ENCODE results near the gene PPT2.

Gene PPT2

GRCh38 chr6:32195652-32195901 is 41.6 kb downstream of the PPT2 start:
- H2BK12ac ChIP-seq (ENCODE audit: low read length in 2 of 2): no peak overlapping the region
- H4K91ac ChIP-seq (ENCODE audit: low read length): no peak overlapping the region
- H2AK5ac ChIP-seq (ENCODE audit: low read length, severe bottlenecking): no peak overlapping the region
- H3K14ac ChIP-seq (ENCODE audit: low read length in 2 of 2): no peak overlapping the region
- H3K27me3 ChIP-seq (ENCODE audit: control insufficient read depth in 1 of 2, insufficient read depth in 1 of 2, low read length in 2 of 2): peaks cover 0 to 2% of the 10 kb centered on the region in 2 experiments
- under 1% methylated on average over 25 of the region's 25 CpGs for WGBS
- H3K9ac ChIP-seq (ENCODE audit: low read length): peak overlapping the region; percentile 99
- H2BK15ac ChIP-seq (ENCODE audit: low read depth, poor library complexity, severe bottlenecking): no peak overlapping the region
- peak; percentile 100 for DNase-seq
- no peak overlapping the region for H4K8ac ChIP-seq (ENCODE audit: low read length)
- H3K4ac ChIP-seq (ENCODE audit: low read depth in 1 of 2, low read length in 2 of 2): no peak overlapping the region
- H2BK5ac ChIP-seq (ENCODE audit: low read depth, low read length, poor library complexity, severe bottlenecking): no peak overlapping the region
- H3K9me3 ChIP-seq (ENCODE audit: control insufficient read depth, low read length): no peaks in the 10 kb centered on the region
- H3K4me3 ChIP-seq (ENCODE audit: insufficient read depth in 1 of 2, low read depth in 1 of 2, low read length in 2 of 2): peak overlapping the region; percentile 86 to 95
- H3K23ac ChIP-seq (ENCODE audit: low read length in 2 of 2): no peak overlapping the region
- H3K36me3 ChIP-seq (ENCODE audit: control insufficient read depth in 1 of 2, insufficient read depth in 2 of 2, low read depth in 1 of 2, low read length in 2 of 2): peaks cover 0 to 4% of the 10 kb centered on the region in 2 experiments
- H3K4me2 ChIP-seq (ENCODE audit: low read length, poor library complexity, severe bottlenecking): no peak overlapping the region
- H2BK120ac ChIP-seq (ENCODE audit: low read depth, low read length): no peak overlapping the region
- H3K18ac ChIP-seq (ENCODE audit: low read depth in 1 of 2, low read length in 2 of 2): no peak overlapping the region
- H3K79me1 ChIP-seq (replicated peaks; ENCODE audit: low read length, poor library complexity, severe bottlenecking): peaks cover 12% of the 10 kb centered on the region
- peaks cover 33% of the 10 kb centered on the region for H3K4me1 ChIP-seq (ENCODE audit: control insufficient read depth, insufficient read depth, low read depth, low read length)
- H3K27ac ChIP-seq (ENCODE audit: low read length, poor library complexity, severe bottlenecking): no peak overlapping the region
- H2AFZ ChIP-seq (ENCODE audit: low read depth, low read length): no peak overlapping the region

GRCh38 chr6:32195902-32196681 is 42.2 kb downstream of the PPT2 start:
- H4K8ac ChIP-seq (ENCODE audit: low read length): peak overlapping the region; percentile 94
- H3K36me3 ChIP-seq (ENCODE audit: control insufficient read depth in 1 of 2, insufficient read depth in 2 of 2, low read depth in 1 of 2, low read length in 2 of 2): peaks cover 0 to 4% of the 10 kb centered on the region in 2 experiments
- peak overlapping the region; percentile 86 to 95 for H3K4me3 ChIP-seq (ENCODE audit: insufficient read depth in 1 of 2, low read depth in 1 of 2, low read length in 2 of 2)
- peak; percentile 91 for DNase-seq
- peak overlapping the region; percentile 99 for H3K9ac ChIP-seq (ENCODE audit: low read length)
- peak overlapping the region; percentile 98 for H4K91ac ChIP-seq (ENCODE audit: low read length)
- peak overlapping the region; percentile 99 for H3K27ac ChIP-seq (ENCODE audit: low read length, poor library complexity, severe bottlenecking)
- H3K23ac ChIP-seq (ENCODE audit: low read length in 2 of 2): peak overlapping the region; percentile 86 to 92
- H2AK5ac ChIP-seq (ENCODE audit: low read length, severe bottlenecking): peak overlapping the region; percentile 63
- H3K4me1 ChIP-seq (ENCODE audit: control insufficient read depth, insufficient read depth, low read depth, low read length): peaks cover 28% of the 10 kb centered on the region
- H3K4me2 ChIP-seq (ENCODE audit: low read length, poor library complexity, severe bottlenecking): peak overlapping the region; percentile 99
- peaks cover 0 to 8% of the 10 kb centered on the region in 2 experiments for H3K27me3 ChIP-seq (ENCODE audit: control insufficient read depth in 1 of 2, insufficient read depth in 1 of 2, low read length in 2 of 2)
- peak overlapping the region; percentile 39 for H2BK15ac ChIP-seq (ENCODE audit: low read depth, poor library complexity, severe bottlenecking)
- H2BK5ac ChIP-seq (ENCODE audit: low read depth, low read length, poor library complexity, severe bottlenecking): peak overlapping the region; percentile 91
- H2AFZ ChIP-seq (ENCODE audit: low read depth, low read length): peak overlapping the region; percentile 94
- no peaks in the 10 kb centered on the region for H3K9me3 ChIP-seq (ENCODE audit: control insufficient read depth, low read length)
- peak overlapping the region; percentile 98 to 99 for H3K4ac ChIP-seq (ENCODE audit: low read depth in 1 of 2, low read length in 2 of 2)
- peak overlapping the region; percentile 68 to 97 for H3K14ac ChIP-seq (ENCODE audit: low read length in 2 of 2)
- H2BK120ac ChIP-seq (ENCODE audit: low read depth, low read length): peak overlapping the region; percentile 71
- under 1% methylated on average over 46 of the region's 58 CpGs for WGBS
- peak overlapping the region; percentile 16 to 49 for H2BK12ac ChIP-seq (ENCODE audit: low read length in 2 of 2)
- H3K79me1 ChIP-seq (replicated peaks; ENCODE audit: low read length, poor library complexity, severe bottlenecking): peaks cover 11% of the 10 kb centered on the region
- peak overlapping the region; percentile 100 for H3K18ac ChIP-seq (ENCODE audit: low read depth in 1 of 2, low read length in 2 of 2)

- Histone ChIP-seq H3K27ac (ENCODE audit: low read length, poor library complexity, severe bottlenecking) (peak overlapping the region; percentile 99), H4K8ac (ENCODE audit: low read length) (peak overlapping the region; percentile 94), H2BK15ac (ENCODE audit: low read depth, poor library complexity, severe bottlenecking) (peak overlapping the region; percentile 39), H3K27me3 (ENCODE audit: control insufficient read depth in 1 of 2, insufficient read depth in 1 of 2, low read length in 2 of 2) (peaks cover 6 to 16% of the 10 kb centered on the region in 2 experiments), H3K4me1 (ENCODE audit: control insufficient read depth, insufficient read depth, low read depth, low read length) (peaks cover 22% of the 10 kb centered on the region), H3K4me2 (ENCODE audit: low read length, poor library complexity, severe bottlenecking) (peak overlapping the region; percentile 99), H3K36me3 (ENCODE audit: control insufficient read depth in 1 of 2, insufficient read depth in 2 of 2, low read depth in 1 of 2, low read length in 2 of 2) (peaks cover 0 to under 1% of the 10 kb centered on the region in 2 experiments), H3K79me1 (replicated peaks; ENCODE audit: low read length, poor library complexity, severe bottlenecking) (peaks cover 4% of the 10 kb centered on the region), H2BK120ac (ENCODE audit: low read depth, low read length) (peak overlapping the region; percentile 11), H4K91ac (ENCODE audit: low read length) (peak overlapping the region; percentile 98), H3K23ac (ENCODE audit: low read length in 2 of 2) (no peak overlapping the region), H3K4ac (ENCODE audit: low read depth in 1 of 2, low read length in 2 of 2) (peak overlapping the region; percentile 20 to 71), H3K9me3 (ENCODE audit: control insufficient read depth, low read length) (no peaks in the 10 kb centered on the region), H3K4me3 (ENCODE audit: insufficient read depth in 1 of 2, low read depth in 1 of 2, low read length in 2 of 2) (peak overlapping the region; percentile 86 to 95), H2AK5ac (ENCODE audit: low read length, severe bottlenecking) (peak overlapping the region; percentile 58), H3K9ac (ENCODE audit: low read length) (peak overlapping the region; percentile 99), H2AFZ (ENCODE audit: low read depth, low read length) (no peak overlapping the region), H2BK12ac (ENCODE audit: low read length in 2 of 2) (peak overlapping the region in 1 of 2 experiments; percentile 18), H3K14ac (ENCODE audit: low read length in 2 of 2) (no peak overlapping the region), H2BK5ac (ENCODE audit: low read depth, low read length, poor library complexity, severe bottlenecking) (no peak overlapping the region), H3K18ac (ENCODE audit: low read depth in 1 of 2, low read length in 2 of 2) (peak overlapping the region; percentile 100)
- WGBS: 61% methylated on average over 24 of the region's 28 CpGs
- DNase-seq: peak; percentile 50
Measured at GRCh38 chr6:32196682-32197616, 43.0 kb downstream of the PPT2 start.

- DNase-seq: no peak
- Histone ChIP-seq H2BK12ac (ENCODE audit: low read length in 2 of 2) (no peak overlapping the region), H3K9ac (ENCODE audit: low read length) (no peak overlapping the region), H3K4me1 (ENCODE audit: control insufficient read depth, insufficient read depth, low read depth, low read length) (peaks cover 12% of the 10 kb centered on the region), H3K18ac (ENCODE audit: low read depth in 1 of 2, low read length in 2 of 2) (no peak overlapping the region), H4K8ac (ENCODE audit: low read length) (no peak overlapping the region), H3K27ac (ENCODE audit: low read length, poor library complexity, severe bottlenecking) (no peak overlapping the region), H3K4me2 (ENCODE audit: low read length, poor library complexity, severe bottlenecking) (no peak overlapping the region), H3K27me3 (ENCODE audit: control insufficient read depth in 1 of 2, insufficient read depth in 1 of 2, low read length in 2 of 2) (peaks cover 8 to 21% of the 10 kb centered on the region in 2 experiments), H4K91ac (ENCODE audit: low read length) (no peak overlapping the region), H2BK15ac (ENCODE audit: low read depth, poor library complexity, severe bottlenecking) (no peak overlapping the region), H2BK120ac (ENCODE audit: low read depth, low read length) (no peak overlapping the region), H2AFZ (ENCODE audit: low read depth, low read length) (no peak overlapping the region), H3K4me3 (ENCODE audit: insufficient read depth in 1 of 2, low read depth in 1 of 2, low read length in 2 of 2) (no peak overlapping the region), H3K23ac (ENCODE audit: low read length in 2 of 2) (no peak overlapping the region), H2BK5ac (ENCODE audit: low read depth, low read length, poor library complexity, severe bottlenecking) (no peak overlapping the region), H3K4ac (ENCODE audit: low read depth in 1 of 2, low read length in 2 of 2) (no peak overlapping the region), H2AK5ac (ENCODE audit: low read length, severe bottlenecking) (no peak overlapping the region), H3K9me3 (ENCODE audit: control insufficient read depth, low read length) (no peaks in the 10 kb centered on the region), H3K79me1 (replicated peaks; ENCODE audit: low read length, poor library complexity, severe bottlenecking) (no peaks in the 10 kb centered on the region), H3K14ac (ENCODE audit: low read length in 2 of 2) (no peak overlapping the region), H3K36me3 (ENCODE audit: control insufficient read depth in 1 of 2, insufficient read depth in 2 of 2, low read depth in 1 of 2, low read length in 2 of 2) (no peaks in the 10 kb centered on the region)
- 94% methylated on average over 2 of the region's 3 CpGs for WGBS
Measured at GRCh38 chr6:32198345-32198696, 44.4 kb downstream of the PPT2 start.
